GM23248 (cell line): ENCODE results near the gene PKP3. TPM values are rescaled to one million over a fixed set of nuclear protein-coding genes. Genes with fewer than 3 reads are reported as not detected.
A peak's percentile ranks its signal among the peaks of the same experiment; 100 is the strongest.

Source experiments
- DNase-seq: peaks from one replicate; pipeline ENCODE4 v3.0.0-alpha.2; 2015
- H2AFZ ChIP-seq: fragments of 200-600 bp; sonication (generic); 2 replicates; pipeline ENCODE4 v1.6.1; 2016; ENCODE audit warnings: antibody characterized with exemption
- H3F3A ChIP-seq: fragments of 200-600 bp; sonication (generic); 2 replicates; pipeline ENCODE4 v1.6.1; 2016; ENCODE audit warnings: mild to moderate bottlenecking, antibody characterized with exemption, mixed run types; ENCODE audit not compliant: insufficient read depth
- H3K27ac ChIP-seq: fragments of 200-600 bp; sonication (generic); 2 replicates; pipeline ENCODE4 v1.5.1; 2016; ENCODE audit warnings: mild to moderate bottlenecking
- H3K27me3 ChIP-seq: fragments of 200-600 bp; sonication (generic); replicated peaks from 2 replicates; pipeline ENCODE4 v1.6.1; 2016; ENCODE audit warnings: mild to moderate bottlenecking; ENCODE audit not compliant: insufficient read depth
- H3K36me3 ChIP-seq: fragments of 200-600 bp; sonication (generic); 2 replicates; pipeline ENCODE4 v1.6.1; 2016; ENCODE audit warnings: low read depth, mild to moderate bottlenecking
- H3K4me1 ChIP-seq: fragments of 200-600 bp; sonication (generic); 2 replicates; pipeline ENCODE4 v1.6.1; 2016; ENCODE audit warnings: mild to moderate bottlenecking; ENCODE audit not compliant: insufficient read depth
- H3K4me2 ChIP-seq: fragments of 200-600 bp; sonication (generic); one replicate; pipeline ENCODE4 v1.6.1; 2016; ENCODE audit warnings: mild to moderate bottlenecking; ENCODE audit not compliant: unreplicated experiment
- H3K4me3 ChIP-seq: fragments of 200-600 bp; sonication (generic); 2 replicates; pipeline ENCODE4 v1.5.1; 2016; ENCODE audit warnings: mild to moderate bottlenecking
- H3K79me2 ChIP-seq: fragments of 200-600 bp; sonication (generic); 2 replicates; pipeline ENCODE4 v1.6.1; 2016; ENCODE audit warnings: mild to moderate bottlenecking; ENCODE audit not compliant: insufficient read depth
- H3K9ac ChIP-seq: fragments of 200-600 bp; sonication (generic); 2 replicates; pipeline ENCODE4 v1.6.1; 2016; ENCODE audit warnings: mild to moderate bottlenecking
- H3K9me2 ChIP-seq: fragments of 200-600 bp; sonication (generic); 2 replicates; pipeline ENCODE4 v1.6.1; 2016; ENCODE audit warnings: mixed run types, mild to moderate bottlenecking, moderate library complexity; ENCODE audit not compliant: insufficient read depth
- H3K9me3 ChIP-seq: fragments of 200-600 bp; sonication (generic); one replicate; pipeline ENCODE4 v1.6.1; 2017; ENCODE audit warnings: low read depth
- H4K20me1 ChIP-seq: fragments of 200-600 bp; sonication (generic); 2 replicates; pipeline ENCODE4 v1.6.0; 2016; ENCODE audit not compliant: insufficient read depth
- EZH2 ChIP-seq: fragments of 200-600 bp; sonication (generic); IDR thresholded peaks from 2 replicates; pipeline ENCODE4 v1.6.1; 2018; ENCODE audit warnings: antibody characterized with exemption, mild to moderate bottlenecking; ENCODE audit not compliant: insufficient read depth, poor library complexity, severe bottlenecking
- EZH2phosphoT487 ChIP-seq: fragments of 200-600 bp; sonication (generic); IDR thresholded peaks from 2 replicates; pipeline ENCODE4 v1.6.1; 2018; ENCODE audit warnings: antibody characterized with exemption, moderate library complexity, mild to moderate bottlenecking, low read depth; ENCODE audit not compliant: insufficient read depth
- WGBS, 2 experiments: methylation state at CpG; one replicate each; pipeline ENCODE4 v1.1.6; 2015 to 2017; ENCODE audit warnings: low lambda C conversion rate in 2 of 2, low coverage in 1 of 2; ENCODE audit errors: missing lambda C conversion rate in 2 of 2; 5-methylcytosine and 5-hydroxymethylcytosine counted together
- in situ Hi-C: fragments of 300-500 bp; cut with MboI; formaldehyde crosslinking; loops from 2 replicates; pipeline ENCODE4 v1.15.0; 2020
- polyA plus RNA-seq: library from polyadenylated mRNA; unstranded; fragments of >200 nt; fragmentation: Nextera tagmentation; extraction: Ambion mirVana; gene quantifications from 2 replicates; pipeline ENCODE4 v1.2.1, GENCODE V29; 2016
- total RNA-seq: library from RNA; depleted of rRNA; stranded (reverse); fragments of >200 nt; shearing (Covaris generic); gene quantifications from 2 replicates; pipeline ENCODE4 v1.2.3, GENCODE V29; 2014

The PKP3 gene
- total and polyA plus RNA-seq, 2 experiments from 2014 or later: 1.2 to 2.2 TPM

GRCh38 chr11:391117-392017 lies 2.6 kb upstream of the PKP3 start:
- Histone ChIP-seq H3K9ac (no peak overlapping the region), H3K9me3 (no peaks in the 10 kb centered on the region), H3K9me2 (no peaks in the 10 kb centered on the region), H2AFZ (no peak overlapping the region), H3F3A (no peaks in the 10 kb centered on the region), H3K79me2 (no peaks in the 10 kb centered on the region), H3K27me3 (no peaks in the 10 kb centered on the region), H3K4me2 (no peak overlapping the region), H3K4me3 (no peak overlapping the region), H4K20me1 (no peaks in the 10 kb centered on the region), H3K27ac (no peak overlapping the region), H3K36me3 (no peaks in the 10 kb centered on the region), H3K4me1 (peaks cover 13% of the 10 kb centered on the region)
- DNase-seq: no peak
- TF ChIP-seq EZH2: no peak
- no peak for TF ChIP-seq EZH2phosphoT487
- in situ Hi-C loops: no loop called here
- 77 to 79% methylated on average over 37 to 38 of the region's 38 CpGs for WGBS, 2 experiments

GRCh38 chr11:392102-392777 lies 1.8 kb upstream of the PKP3 start:
- Histone ChIP-seq H3K27ac (no peak overlapping the region), H3K9ac (no peak overlapping the region), H3K4me3 (no peak overlapping the region), H2AFZ (no peak overlapping the region), H3K4me1 (peaks cover 13% of the 10 kb centered on the region), H3K9me3 (no peaks in the 10 kb centered on the region), H4K20me1 (no peaks in the 10 kb centered on the region), H3K36me3 (no peaks in the 10 kb centered on the region), H3F3A (no peaks in the 10 kb centered on the region), H3K27me3 (no peaks in the 10 kb centered on the region), H3K4me2 (no peak overlapping the region), H3K79me2 (no peaks in the 10 kb centered on the region), H3K9me2 (no peaks in the 10 kb centered on the region)
- DNase-seq: no peak
- TF ChIP-seq EZH2phosphoT487 (no peak), EZH2 (no peak)
- in situ Hi-C loops: no loop called here
- WGBS, 2 experiments: 78% methylated on average over 8 to 32 of the region's 36 CpGs

- DNase-seq: peak; percentile 91
- Histone ChIP-seq H3K36me3 (no peaks in the 10 kb centered on the region), H3K27me3 (no peaks in the 10 kb centered on the region), H3K9ac (peak overlapping the region; percentile 16; the same call in 1 of the 2 replicates), H3K4me2 (peak overlapping the region; percentile 26), H3K9me2 (no peaks in the 10 kb centered on the region), H3F3A (no peaks in the 10 kb centered on the region), H4K20me1 (no peaks in the 10 kb centered on the region), H3K79me2 (no peaks in the 10 kb centered on the region), H3K27ac (no peak overlapping the region), H3K4me1 (peaks cover 13% of the 10 kb centered on the region), H3K9me3 (no peaks in the 10 kb centered on the region), H3K4me3 (no peak overlapping the region), H2AFZ (no peak overlapping the region)
- TF ChIP-seq EZH2: no peak
- TF ChIP-seq EZH2phosphoT487: no peak
- WGBS, 2 experiments: 50 to 51% methylated on average over 13 to 17 of the region's 17 CpGs
- in situ Hi-C loops: no loop called here
These were observed 583 bp upstream of the PKP3 start for GRCh38 chr11:393219-394033.

GRCh38 chr11:394858-395655 lies 1.0 kb downstream of the PKP3 start:
- 69 to 73% methylated on average over 20 to 22 of the region's 25 CpGs for WGBS, 2 experiments
- TF ChIP-seq EZH2phosphoT487 (no peak), EZH2 (no peak)
- no peaks in the 10 kb centered on the region for H3K79me2 ChIP-seq
- no peaks in the 10 kb centered on the region for H4K20me1 ChIP-seq
- H3K9ac ChIP-seq: no peak overlapping the region
- no peak overlapping the region for H2AFZ ChIP-seq
- in situ Hi-C loops: no loop called here
- no peaks in the 10 kb centered on the region for H3K9me2 ChIP-seq
- no peak overlapping the region for H3K4me2 ChIP-seq
- H3K27ac ChIP-seq: no peak overlapping the region
- no peaks in the 10 kb centered on the region for H3F3A ChIP-seq
- no peak for DNase-seq
- no peaks in the 10 kb centered on the region for H3K27me3 ChIP-seq
- no peaks in the 10 kb centered on the region for H3K36me3 ChIP-seq
- no peak overlapping the region for H3K4me3 ChIP-seq
- no peaks in the 10 kb centered on the region for H3K9me3 ChIP-seq
- H3K4me1 ChIP-seq: peaks cover 13% of the 10 kb centered on the region
